SK-N-DZ (cell line): ENCODE measurements around the gene DNM1L.

Experiments
- DNase-seq: peaks from one replicate; pipeline ENCODE4 v3.0.0-alpha.2; 2015; ENCODE audit warnings: low spot score
- small RNA-seq, 2 experiments: library from RNA; depleted of rRNA; stranded (forward); fragments of <200 nt; gene quantifications; one replicate each; pipeline ENCODE3, GENCODE V24; 2014

DNM1L gene

GRCh38 chr12:32756476-32757066 is 77.5 kb downstream of the DNM1L start:
- peak; percentile 20 for DNase-seq

GRCh38 chr12:32757157-32757556 is 78.1 kb downstream of the DNM1L start:
- DNase-seq: no peak

GRCh38 chr12:32761716-32762115 is 82.6 kb downstream of the DNM1L start:
- no peak for DNase-seq

GRCh38 chr12:32765906-32766305 is 86.8 kb downstream of the DNM1L start:
- DNase-seq: no peak

- no peak for DNase-seq
These were observed 89.4 kb downstream of the DNM1L start for GRCh38 chr12:32768518-32768917.

- no peak for DNase-seq
These were observed 91.0 kb downstream of the DNM1L start for GRCh38 chr12:32770141-32770540.

GRCh38 chr12:32773691-32774090 is 94.6 kb downstream of the DNM1L start:
- DNase-seq: no peak

GRCh38 chr12:32776258-32776657 is 97.2 kb downstream of the DNM1L start:
- no peak for DNase-seq

- no peak for DNase-seq
These were observed 98.1 kb downstream of the DNM1L start for GRCh38 chr12:32777159-32777558.

GRCh38 chr12:32777691-32778175 is 98.6 kb downstream of the DNM1L start:
- no peak for DNase-seq

- no peak for DNase-seq
These were observed 101.0 kb downstream of the DNM1L start for GRCh38 chr12:32780071-32780470.

- no peak for DNase-seq
These were observed 103.9 kb downstream of the DNM1L start for GRCh38 chr12:32783029-32783428.

GRCh38 chr12:32785557-32785956 is 106.5 kb downstream of the DNM1L start:
- no peak for DNase-seq

- no peak for DNase-seq
These were observed 109.3 kb downstream of the DNM1L start for GRCh38 chr12:32788405-32788804.

- no peak for DNase-seq
These were observed 110.3 kb downstream of the DNM1L start for GRCh38 chr12:32789446-32789845.

- DNase-seq: no peak
These were observed 110.8 kb downstream of the DNM1L start for GRCh38 chr12:32789916-32790315.

GRCh38 chr12:32794281-32794680 is 115.2 kb downstream of the DNM1L start:
- no peak for DNase-seq

Small RNA genes within 50 kb of the gene (small RNA-seq; reads per million reads assigned to genes)
- 0 reads per million in 2 experiments for gene RF00019
